Cardiac muscle cell (in vitro differentiated cells and primary cell): ENCODE data around the gene TMEM144. TPM values are rescaled to one million over a fixed set of nuclear protein-coding genes. Genes with fewer than 3 reads are reported as not detected.
A peak's percentile ranks its signal among the peaks of the same experiment; 100 is the strongest.

Experiments
- DNase-seq, 2 donors: peaks; one replicate each; pipeline versions ENCODE4 v3.0.0 to v3.0.0-alpha.2; 2010 to 2017; ENCODE audit warnings: low read depth in 1 of 2, low spot score in 1 of 2
- H3K27ac ChIP-seq: fragments of 200-600 bp; sonication (generic); 2 replicates; pipeline ENCODE4 v1.5.1; 2016
- H3K27me3 ChIP-seq: fragments of 200-600 bp; sonication (generic); 2 replicates; pipeline ENCODE4 v1.6.0; 2016; ENCODE audit warnings: control low read depth
- H3K36me3 ChIP-seq: fragments of 200-600 bp; sonication (generic); 2 replicates; pipeline ENCODE4 v1.5.1; 2016; ENCODE audit warnings: control low read depth
- H3K4me1 ChIP-seq: fragments of 200-600 bp; sonication (generic); 2 replicates; pipeline ENCODE4 v1.8.1; 2017; ENCODE audit warnings: low read depth, mild to moderate bottlenecking, mixed run types
- H3K4me3 ChIP-seq: fragments of 200-600 bp; sonication (generic); 2 replicates; pipeline ENCODE4 v1.5.1; 2016; ENCODE audit warnings: mild to moderate bottlenecking
- H3K9me3 ChIP-seq: fragments of 200-600 bp; sonication (generic); 2 replicates; pipeline ENCODE4 v1.5.1; 2017; ENCODE audit warnings: low read depth, mild to moderate bottlenecking, control low read depth
- CTCF ChIP-seq: IDR thresholded peaks from 2 replicates; pipeline ENCODE4 v1.5.1; 2012; ENCODE audit warnings: low read depth, mild to moderate bottlenecking, low read length
- polyA plus RNA-seq: library from polyadenylated mRNA; unstranded; fragments of >200 nt; fragmentation: Nextera tagmentation; extraction: Ambion mirVana; gene quantifications from 2 replicates; pipeline ENCODE4 v1.2.1, GENCODE V29; 2016
- total RNA-seq: library from RNA; depleted of rRNA; stranded (reverse); fragments of >200 nt; gene quantifications from 2 replicates; pipeline ENCODE4 v1.2.3, GENCODE V29; 2016

The TMEM144 gene
- total and polyA plus RNA-seq, 2 experiments from 2014 or later: 11.0 to 11.6 TPM

- no peak for TF ChIP-seq CTCF
- H3K27ac ChIP-seq: no peak overlapping the region
- no peaks in the 10 kb centered on the region for H3K27me3 ChIP-seq
- no peaks in the 10 kb centered on the region for H3K9me3 ChIP-seq
- H3K4me1 ChIP-seq: no peaks in the 10 kb centered on the region
- no peak for DNase-seq
- no peak overlapping the region for H3K4me3 ChIP-seq
- H3K36me3 ChIP-seq: no peaks in the 10 kb centered on the region
These were observed 32.8 kb downstream of the TMEM144 start for GRCh38 chr4:158243071-158243470.

GRCh38 chr4:158250321-158250720 lies 40.0 kb downstream of the TMEM144 start:
- H3K27me3 ChIP-seq: no peaks in the 10 kb centered on the region
- H3K9me3 ChIP-seq: no peaks in the 10 kb centered on the region
- no peak for DNase-seq
- H3K36me3 ChIP-seq: no peaks in the 10 kb centered on the region
- H3K4me1 ChIP-seq: no peaks in the 10 kb centered on the region
- TF ChIP-seq CTCF: no peak
- H3K27ac ChIP-seq: no peak overlapping the region
- no peak overlapping the region for H3K4me3 ChIP-seq

GRCh38 chr4:158253350-158253980 lies 43.2 kb downstream of the TMEM144 start:
- DNase-seq: peak; percentile 67 to 75

GRCh38 chr4:158254292-158254691 lies 44.0 kb downstream of the TMEM144 start:
- TF ChIP-seq CTCF: no peak
- no peak for DNase-seq
- no peaks in the 10 kb centered on the region for H3K27me3 ChIP-seq
- H3K36me3 ChIP-seq: no peaks in the 10 kb centered on the region
- H3K27ac ChIP-seq: no peak overlapping the region
- H3K4me3 ChIP-seq: no peak overlapping the region
- no peaks in the 10 kb centered on the region for H3K9me3 ChIP-seq
- no peaks in the 10 kb centered on the region for H3K4me1 ChIP-seq

More at GRCh38 chr4:158253350-158253980, 43.2 kb downstream of the TMEM144 start:
- H3K36me3 ChIP-seq: no peaks in the 10 kb centered on the region
- H3K4me1 ChIP-seq: no peaks in the 10 kb centered on the region
- H3K27ac ChIP-seq: no peak overlapping the region
- TF ChIP-seq CTCF: peak; percentile 74
- no peak overlapping the region for H3K4me3 ChIP-seq
- no peaks in the 10 kb centered on the region for H3K9me3 ChIP-seq
- H3K27me3 ChIP-seq: no peaks in the 10 kb centered on the region

GRCh38 chr4:158255727-158256324 lies 45.5 kb downstream of the TMEM144 start:
- H3K4me3 ChIP-seq: no peak overlapping the region
- no peaks in the 10 kb centered on the region for H3K36me3 ChIP-seq
- TF ChIP-seq CTCF: peak; percentile 79
- H3K9me3 ChIP-seq: no peaks in the 10 kb centered on the region
- DNase-seq: peak; percentile 61 to 76
- H3K27me3 ChIP-seq: no peaks in the 10 kb centered on the region
- H3K27ac ChIP-seq: no peak overlapping the region
- H3K4me1 ChIP-seq: no peaks in the 10 kb centered on the region
